K562 (cell line): ENCODE measurements around the gene DMD. TPM values are rescaled to one million over a fixed set of nuclear protein-coding genes. Genes with fewer than 3 reads are reported as not detected.

Experiments used
- ATAC-seq: fragments of 200-7000 bp; cut with Tn5 transposase; 3 replicates; pipeline ENCODE4 v1.9.1; 2020; ENCODE audit warnings: moderate library complexity
- BruUV-seq: library from RNA; stranded (reverse); fragments of 400-500 nt; replicated peaks from 2 replicates; lab custom pipeline; 2021; lab: Mats Ljungman, UMichigan
- CTCF ChIA-PET: fragments of 300-600 bp; formaldehyde crosslinking; extraction: SDS; loops from one replicate; lab custom pipeline; 2021; ENCODE audit warnings: low intra/inter-chr PET ratio; lab: Yijun Ruan, JAX
- POLR2A ChIA-PET: fragments of 300-600, 350-650 bp; sonication (Branson Sonifier 250); formaldehyde crosslinking; extraction: SDS; loops from one replicate; lab custom pipeline; 2021; ENCODE audit warnings: antibody characterized with exemption, inconsistent platforms; lab: Yijun Ruan, JAX
- DNase-seq, 4 experiments: peaks; one replicate each; pipeline versions ENCODE4 v3.0.0 to v3.0.0-alpha.2; 2011 to 2018; ENCODE audit warnings: low spot score in 3 of 4, mixed read lengths in 3 of 4; ENCODE audit errors: extremely low read depth in 1 of 4
- FAIRE-seq: peaks from 2 replicates; lab custom pipeline; 2011; peaks lifted over from hg19 to GRCh38; lab: Jason Lieb, UNC
- H2AFZ ChIP-seq: 2 replicates; pipeline ENCODE4 v1.6.0; 2011; ENCODE audit warnings: low read depth, low read length, control low read depth, inconsistent platforms
- H3K27ac ChIP-seq: fragments of 200-600 bp; 3 replicates; pipeline ENCODE4 v1.8.0; 2011; ENCODE audit warnings: low read depth, mild to moderate bottlenecking, control low read depth, inconsistent platforms, low read length, moderate library complexity, mixed read lengths; ENCODE audit errors: extremely low read depth
- H3K27me3 ChIP-seq, 2 experiments: fragments of 300-600 bp in 1 of 2; 2 replicates in 1 of 2; 3 replicates in 1 of 2; pipeline versions ENCODE4 v1.6.0 to v1.8.0; 2011; ENCODE audit warnings: inconsistent platforms in 2 of 2, low read length in 2 of 2, mild to moderate bottlenecking in 1 of 2, mixed read lengths in 1 of 2, moderate library complexity in 1 of 2; ENCODE audit not compliant: control insufficient read depth in 2 of 2, insufficient read depth in 2 of 2
- H3K36me3 ChIP-seq: fragments of 300-600 bp; 3 replicates; pipeline ENCODE4 v1.8.0; 2011; ENCODE audit warnings: mild to moderate bottlenecking, low read length, inconsistent platforms; ENCODE audit not compliant: control insufficient read depth, insufficient read depth
- H3K4me1 ChIP-seq, 2 experiments: fragments of 200-600 bp in 1 of 2; replicated peaks in 1 of 2; 2 replicates in 1 of 2; 3 replicates in 1 of 2; pipeline versions ENCODE4 v1.5.1 to v1.8.0; 2011; ENCODE audit warnings: inconsistent platforms in 2 of 2, low read length in 2 of 2, mild to moderate bottlenecking in 1 of 2, mixed read lengths in 1 of 2, moderate library complexity in 1 of 2; ENCODE audit not compliant: control insufficient read depth in 2 of 2, insufficient read depth in 2 of 2
- H3K4me2 ChIP-seq: 2 replicates; pipeline ENCODE4 v1.6.1; 2011; ENCODE audit warnings: low read length, control low read depth, inconsistent platforms, mixed read lengths; ENCODE audit not compliant: insufficient read depth
- H3K4me3 ChIP-seq: fragments of 200-600 bp; sonication (generic), shearing (Covaris generic); 2 replicates; pipeline ENCODE4 v1.5.1; 2016; ENCODE audit warnings: control low read depth, inconsistent platforms
- H3K79me2 ChIP-seq: fragments of 200-600 bp; 3 replicates; pipeline ENCODE4 v1.8.0; 2011; ENCODE audit warnings: low read length, inconsistent platforms; ENCODE audit not compliant: control insufficient read depth, insufficient read depth
- H3K9ac ChIP-seq, 2 experiments: 2 replicates each; pipeline versions ENCODE4 v1.6.0 to v1.6.1; 2011; ENCODE audit warnings: low read depth in 2 of 2, low read length in 2 of 2, control low read depth in 1 of 2, inconsistent platforms in 1 of 2, mild to moderate bottlenecking in 1 of 2, mixed read lengths in 1 of 2; ENCODE audit not compliant: insufficient read depth in 1 of 2
- H3K9me1 ChIP-seq: one replicate; pipeline ENCODE4 v1.6.0; 2011; ENCODE audit warnings: inconsistent platforms, mild to moderate bottlenecking, low read length, moderate library complexity; ENCODE audit not compliant: control insufficient read depth, insufficient read depth
- H3K9me3 ChIP-seq: replicated peaks from 2 replicates; pipeline ENCODE4 v1.5.1; 2011; ENCODE audit warnings: low read depth, low read length, inconsistent platforms; ENCODE audit not compliant: control insufficient read depth, insufficient read depth
- H4K20me1 ChIP-seq: replicated peaks from 2 replicates; pipeline ENCODE4 v1.6.1; 2011; ENCODE audit warnings: low read length, inconsistent platforms, mixed read lengths; ENCODE audit not compliant: control insufficient read depth, insufficient read depth
- CBFB ChIP-seq: sonication (generic); formaldehyde crosslinking; IDR thresholded peaks from 2 replicates; pipeline ENCODE4 v1.4.0; 2020; ENCODE audit warnings: mild to moderate bottlenecking, missing genetic modification reagents
- CEBPG ChIP-seq, 3 experiments: fragments of 200-800 bp in 1 of 3; sonication (Bioruptor generic) in 1 of 3; sonication (generic) in 1 of 3; formaldehyde crosslinking in 1 of 3; IDR thresholded peaks in 2 of 3; conservative IDR thresholded peaks in 1 of 3; 2 replicates each; pipeline versions ENCODE4 v1.6.1 to v1.8.0; 2016 to 2022; ENCODE audit warnings: missing compliant biosample characterization in 2 of 3, missing genetic modification characterization in 2 of 3, mild to moderate bottlenecking in 1 of 3, missing genetic modification reagents in 1 of 3
- GATA2 ChIP-seq: sonication (generic); formaldehyde crosslinking; IDR thresholded peaks from 2 replicates; pipeline ENCODE4 v1.4.0; 2020; ENCODE audit warnings: mild to moderate bottlenecking, missing genetic modification reagents
- KHSRP ChIP-seq: fragments of 450-650 bp; IDR thresholded peaks from 2 replicates; pipeline ENCODE4 v1.6.1; 2017
- MTA3 ChIP-seq: fragments of 450-650 bp; formaldehyde crosslinking; IDR thresholded peaks from 2 replicates; pipeline ENCODE4 v1.6.1; 2017; ENCODE audit warnings: mild to moderate bottlenecking, borderline replicate concordance
- NFIX ChIP-seq: fragments of 250-450 bp; sonication (Bioruptor Pico); IDR thresholded peaks from 2 replicates; pipeline ENCODE4 v1.4.0; 2020; ENCODE audit warnings: low read depth, mild to moderate bottlenecking, moderate library complexity
- PRMT5 ChIP-seq: sonication (generic); formaldehyde crosslinking; IDR thresholded peaks from 2 replicates; pipeline ENCODE4 v1.5.0; 2020; ENCODE audit warnings: missing genetic modification reagents
- RFX5 ChIP-seq: IDR thresholded peaks from 2 replicates; pipeline ENCODE4 v1.6.1; 2011; ENCODE audit warnings: low read depth, mild to moderate bottlenecking, improper control_type of control experiment, low read length
- RFX7 ChIP-seq: fragments of 250-450 bp; sonication (Bioruptor Pico); IDR thresholded peaks from 2 replicates; pipeline ENCODE4 v1.5.1; 2021; ENCODE audit warnings: mild to moderate bottlenecking
- SRF ChIP-seq, 2 experiments: fragments of 250-450, 450-650 bp in 1 of 2; sonication (Bioruptor Pico) in 1 of 2; sonication (generic) in 1 of 2; formaldehyde crosslinking; IDR thresholded peaks; 2 replicates each; pipeline versions ENCODE4 v1.5.0 to v1.5.1; 2020 to 2022; ENCODE audit warnings: mild to moderate bottlenecking in 1 of 2, missing genetic modification reagents in 1 of 2
- WGBS: fragments of 100-300 bp; shearing (Covaris generic); methylation state at CpG from one replicate; pipeline ENCODE4 v1.1.6; 2016; ENCODE audit warnings: low coverage, mixed read lengths; ENCODE audit not compliant: insufficient coverage; ENCODE audit errors: missing lambda C conversion rate; 5-methylcytosine and 5-hydroxymethylcytosine counted together
- in situ Hi-C: fragments of 300-500 bp; cut with MboI; formaldehyde crosslinking; loops from 4 replicates; pipeline ENCODE4 v1.15.0; 2018; ENCODE audit warnings: inconsistent platforms, mixed read lengths
- intact Hi-C: fragments of 100-400 bp; cut with micrococcal nuclease; formaldehyde crosslinking; loops from 2 replicates; pipeline ENCODE4 v1.14.2; 2022
- polyA plus RNA-seq, 8 experiments: library from polyadenylated mRNA; depleted of rRNA in 4 of 8; stranded (reverse) in 5 of 8; unstranded in 3 of 8; fragments of >200 nt; fragmentation: Nextera tagmentation in 2 of 8; fragmentation: Illumina TruSeq in 1 of 8; extraction: Ambion mirVana in 2 of 8; extraction: Trizol in 1 of 8; gene quantifications; 2 replicates each; pipeline versions ENCODE4 v1.2.1 to v1.2.3, GENCODE V29; 2011 to 2014; ENCODE audit warnings: inconsistent platforms in 1 of 8, missing spikeins in 1 of 8
- total RNA-seq, 7 experiments: library from RNA; depleted of rRNA in 6 of 7; stranded (reverse); fragments of >200 nt in 6 of 7; fragmentation: Illumina TruSeq in 2 of 7; extraction: Trizol in 2 of 7; gene quantifications; 2 replicates each; pipeline versions ENCODE4 v1.2.1 to v1.2.3, GENCODE V29; 2011 to 2021; ENCODE audit warnings: low replicate concordance in 1 of 7
- TF ChIP-seq, protein P1 (sequence below): fragments of 450-650 bp; formaldehyde crosslinking; IDR thresholded peaks from 2 replicates; pipeline ENCODE4 v1.4.0; 2022; ENCODE audit warnings: missing genetic modification characterization
- TF ChIP-seq, protein P2 (sequence below), 3 experiments: fragments of 200-800 bp in 1 of 3; sonication (Bioruptor generic) in 1 of 3; sonication (generic) in 1 of 3; formaldehyde crosslinking in 1 of 3; IDR thresholded peaks; 2 replicates each; pipeline versions ENCODE4 v1.6.1 to v1.8.0; 2016 to 2022; ENCODE audit warnings: mild to moderate bottlenecking in 2 of 3, missing compliant biosample characterization in 2 of 3, missing genetic modification characterization in 2 of 3, missing genetic modification reagents in 1 of 3
- TF ChIP-seq, protein P3 (sequence below): sonication (generic); formaldehyde crosslinking; IDR thresholded peaks from 2 replicates; pipeline ENCODE4 v1.8.0; 2022; ENCODE audit warnings: missing genetic modification reagents, mild to moderate bottlenecking, borderline replicate concordance
- TF ChIP-seq, protein P4 (sequence below): fragments of 450-650 bp; conservative IDR thresholded peaks from 2 replicates; pipeline ENCODE4 v1.6.1; 2016; ENCODE audit warnings: missing genetic modification characterization, low read depth, mild to moderate bottlenecking, control low read depth, missing compliant biosample characterization

Gene DMD
- total and polyA plus RNA-seq, 9 of the 15 experiments (the other 6 are each of a cell fraction or from before 2014, with no cell fraction given), result 3.8 to 20.4 (median 11.4) TPM

DNA sequence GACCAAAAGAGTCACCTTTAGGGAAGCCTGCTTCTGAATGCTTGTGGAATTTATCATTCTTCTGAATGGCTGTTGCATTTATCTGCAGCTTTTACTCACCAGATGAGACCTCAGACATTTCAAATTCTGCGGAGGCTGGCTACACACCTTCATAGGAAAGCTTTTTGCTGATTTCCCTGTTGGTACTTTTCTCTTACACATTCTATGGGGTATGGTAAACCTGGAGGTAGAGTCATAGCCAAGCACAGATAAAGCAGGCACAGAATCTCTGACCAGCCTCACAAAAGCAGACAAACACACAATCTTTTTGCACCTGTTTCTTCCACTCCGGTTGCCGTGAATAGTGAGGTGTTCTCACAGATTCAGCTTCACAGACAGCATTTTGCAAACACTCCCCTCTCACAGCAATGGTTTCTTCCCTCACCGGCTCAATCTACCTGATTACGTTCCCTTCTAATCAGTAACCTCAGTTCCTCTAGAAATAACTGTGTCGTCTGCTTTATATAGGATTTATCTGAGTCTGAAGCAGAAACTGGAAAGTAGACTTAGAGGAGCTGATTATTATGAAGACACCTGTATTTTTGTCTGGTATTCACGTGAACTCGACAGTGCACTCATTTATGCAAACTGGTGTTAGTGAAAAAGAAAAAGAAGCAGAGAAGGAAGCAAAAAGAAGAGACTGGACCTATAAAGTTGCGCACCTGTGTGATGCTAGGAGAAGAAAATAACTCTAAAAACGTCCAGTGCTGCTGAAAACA lies 83.1 kb downstream of the DMD start:
- BruUV-seq, result no TSS peak
- Histone ChIP-seq H4K20me1 (no peaks in the 10 kb centered on the region), H2AFZ (no peak overlapping the region), H3K9me1 (no peaks in the 10 kb centered on the region), H3K4me2 (no peak overlapping the region), H3K9ac (no peak overlapping the region), H3K36me3 (no peaks in the 10 kb centered on the region), H3K9me3 (no peaks in the 10 kb centered on the region), H3K79me2 (no peaks in the 10 kb centered on the region), H3K27me3 (no peaks in the 10 kb centered on the region), H3K4me1 (no peaks in the 10 kb centered on the region), H3K4me3 (no peak overlapping the region), H3K27ac (no peak overlapping the region)
- intact Hi-C loops (no loop called here), in situ Hi-C loops (no loop called here)
- ATAC-seq, result no peak
- TF ChIP-seq, protein P1, sequence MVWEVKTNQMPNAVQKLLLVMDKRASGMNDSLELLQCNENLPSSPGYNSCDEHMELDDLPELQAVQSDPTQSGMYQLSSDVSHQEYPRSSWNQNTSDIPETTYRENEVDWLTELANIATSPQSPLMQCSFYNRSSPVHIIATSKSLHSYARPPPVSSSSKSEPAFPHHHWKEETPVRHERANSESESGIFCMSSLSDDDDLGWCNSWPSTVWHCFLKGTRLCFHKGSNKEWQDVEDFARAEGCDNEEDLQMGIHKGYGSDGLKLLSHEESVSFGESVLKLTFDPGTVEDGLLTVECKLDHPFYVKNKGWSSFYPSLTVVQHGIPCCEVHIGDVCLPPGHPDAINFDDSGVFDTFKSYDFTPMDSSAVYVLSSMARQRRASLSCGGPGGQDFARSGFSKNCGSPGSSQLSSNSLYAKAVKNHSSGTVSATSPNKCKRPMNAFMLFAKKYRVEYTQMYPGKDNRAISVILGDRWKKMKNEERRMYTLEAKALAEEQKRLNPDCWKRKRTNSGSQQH (CRISPR knock-in tag), result no peak
- TF ChIP-seq GATA2 (no peak), MTA3 (no peak), PRMT5 (no peak), CBFB (CRISPR knock-in tag) (no peak), KHSRP (no peak), RFX5 (no peak), CEBPG (CRISPR knock-in tag; IDR thresholded peaks at IDR 0.05) (no peak), CEBPG (tag; conservative IDR thresholded peaks at IDR 0.05 in 1 of 2, IDR thresholded peaks at IDR 0.05 in 1 of 2) (no peak), RFX7 (CRISPR knock-in tag) (no peak), SRF (CRISPR knock-in tag; IDR thresholded peaks at IDR 0.05) (no peak), NFIX (CRISPR knock-in tag) (no peak)
- TF ChIP-seq, protein P2, sequence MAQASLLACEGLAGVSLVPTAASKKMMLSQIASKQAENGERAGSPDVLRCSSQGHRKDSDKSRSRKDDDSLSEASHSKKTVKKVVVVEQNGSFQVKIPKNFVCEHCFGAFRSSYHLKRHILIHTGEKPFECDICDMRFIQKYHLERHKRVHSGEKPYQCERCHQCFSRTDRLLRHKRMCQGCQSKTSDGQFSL (CRISPR knock-in tag; IDR thresholded peaks at IDR 0.05), result no peak
- TF ChIP-seq, protein P2 (tag; IDR thresholded peaks at IDR 0.05), result no peak
- TF ChIP-seq, protein P3, sequence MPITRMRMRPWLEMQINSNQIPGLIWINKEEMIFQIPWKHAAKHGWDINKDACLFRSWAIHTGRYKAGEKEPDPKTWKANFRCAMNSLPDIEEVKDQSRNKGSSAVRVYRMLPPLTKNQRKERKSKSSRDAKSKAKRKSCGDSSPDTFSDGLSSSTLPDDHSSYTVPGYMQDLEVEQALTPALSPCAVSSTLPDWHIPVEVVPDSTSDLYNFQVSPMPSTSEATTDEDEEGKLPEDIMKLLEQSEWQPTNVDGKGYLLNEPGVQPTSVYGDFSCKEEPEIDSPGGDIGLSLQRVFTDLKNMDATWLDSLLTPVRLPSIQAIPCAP, result no peak
- TF ChIP-seq, protein P4, sequence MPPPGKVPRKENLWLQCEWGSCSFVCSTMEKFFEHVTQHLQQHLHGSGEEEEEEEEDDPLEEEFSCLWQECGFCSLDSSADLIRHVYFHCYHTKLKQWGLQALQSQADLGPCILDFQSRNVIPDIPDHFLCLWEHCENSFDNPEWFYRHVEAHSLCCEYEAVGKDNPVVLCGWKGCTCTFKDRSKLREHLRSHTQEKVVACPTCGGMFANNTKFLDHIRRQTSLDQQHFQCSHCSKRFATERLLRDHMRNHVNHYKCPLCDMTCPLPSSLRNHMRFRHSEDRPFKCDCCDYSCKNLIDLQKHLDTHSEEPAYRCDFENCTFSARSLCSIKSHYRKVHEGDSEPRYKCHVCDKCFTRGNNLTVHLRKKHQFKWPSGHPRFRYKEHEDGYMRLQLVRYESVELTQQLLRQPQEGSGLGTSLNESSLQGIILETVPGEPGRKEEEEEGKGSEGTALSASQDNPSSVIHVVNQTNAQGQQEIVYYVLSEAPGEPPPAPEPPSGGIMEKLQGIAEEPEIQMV (tag), result no peak
- WGBS, result 0% methylated on average over 9 of the region's 10 CpGs
- ChIA-PET POLR2A (no interaction called here), CTCF (no interaction called here)
- no peak for FAIRE-seq
- no peak for DNase-seq
